ENCODE results near the gene VEPH1.

Gene VEPH1

GRCh38 chr3:157472648-157473047 lies 30.6 kb downstream of the VEPH1 start:
- DNase-seq = no peak

- no peak for DNase-seq
Observed at GRCh38 chr3:157471064-157471463, 32.2 kb downstream of the VEPH1 start.

DNA sequence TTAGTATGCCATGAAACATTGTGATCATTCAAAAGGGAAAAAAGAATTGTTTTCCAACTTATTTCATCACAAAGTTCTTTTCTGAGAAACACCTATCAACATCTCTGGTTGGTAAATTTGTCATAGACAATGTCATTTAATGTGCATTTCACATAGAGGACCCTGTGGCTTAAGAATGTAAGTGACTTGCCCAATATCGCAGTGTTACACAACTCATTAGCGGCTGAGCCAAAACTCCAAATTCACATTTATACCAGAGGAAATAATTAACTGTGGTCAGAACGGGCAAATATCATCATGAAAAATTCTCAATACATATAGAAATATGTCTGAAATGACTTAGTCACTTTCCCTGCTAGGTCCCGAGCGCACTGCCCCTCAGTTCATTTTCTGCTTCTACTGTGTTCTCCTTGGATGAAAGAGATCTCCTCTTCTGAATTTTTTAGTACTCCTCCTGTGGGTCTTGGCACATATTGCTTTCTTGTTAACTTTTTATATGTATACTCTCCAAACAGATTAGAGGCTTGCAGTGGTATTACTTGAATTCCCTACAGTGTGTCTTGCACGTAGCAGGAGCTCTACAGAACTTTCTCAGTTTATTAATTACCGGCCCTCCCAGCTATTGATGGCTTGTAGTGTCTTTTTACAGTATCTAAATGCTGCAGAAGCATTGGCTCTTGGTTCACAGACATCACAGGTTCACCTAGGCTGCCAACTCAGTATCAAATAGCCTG lies 33.5 kb downstream of the VEPH1 start:
- DNase-seq = no peak

GRCh38 chr3:157467200-157467599 lies 36.0 kb downstream of the VEPH1 start:
- DNase-seq = no peak

- DNase-seq = no peak
Observed at GRCh38 chr3:157465741-157466140, 37.5 kb downstream of the VEPH1 start.

- no peak for DNase-seq
Observed at GRCh38 chr3:157464321-157464720, 38.9 kb downstream of the VEPH1 start.

GRCh38 chr3:157463816-157464215 lies 39.4 kb downstream of the VEPH1 start:
- DNase-seq = no peak

DNA sequence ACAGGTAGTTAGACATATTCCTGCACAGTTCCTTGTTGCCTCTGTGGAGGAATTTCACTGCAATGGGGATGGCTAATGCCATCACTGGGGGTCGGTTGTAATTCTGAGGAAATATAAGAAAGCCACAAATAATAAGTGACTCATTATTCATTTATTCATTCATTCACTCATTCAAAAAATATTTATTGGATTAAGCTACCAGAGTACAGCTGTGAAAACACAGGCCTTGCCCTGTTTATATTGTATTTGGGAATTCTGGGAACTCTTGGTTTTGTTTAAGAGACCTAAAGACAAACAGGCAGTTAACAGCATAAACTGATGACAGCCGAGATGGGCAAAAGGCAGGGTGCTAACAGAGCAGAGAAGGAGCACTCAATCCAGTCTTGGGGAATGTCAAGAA lies 43.0 kb downstream of the VEPH1 start:
- DNase-seq = peak; percentile 91

GRCh38 chr3:157459706-157460105 lies 43.5 kb downstream of the VEPH1 start:
- no peak for DNase-seq

DNA sequence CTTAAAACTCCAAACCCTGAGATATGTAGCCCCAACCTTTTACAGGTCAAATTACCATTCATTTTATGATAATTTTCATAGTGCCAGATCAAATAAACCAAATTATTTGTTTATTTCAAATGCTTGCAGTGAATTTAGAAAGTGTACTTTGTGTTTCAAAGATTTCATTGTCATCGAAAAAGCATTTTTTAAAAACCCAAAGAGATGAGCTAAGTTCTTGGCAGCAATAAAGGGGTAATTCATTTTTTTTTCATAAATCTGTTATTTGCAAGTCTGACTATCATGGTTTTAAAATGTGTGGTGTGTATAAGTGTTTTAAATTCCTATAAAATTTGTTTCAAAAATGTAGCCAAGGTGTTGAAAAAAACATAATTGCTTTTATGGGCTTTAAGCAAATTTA lies 49.4 kb downstream of the VEPH1 start:
- no peak for DNase-seq

DNA sequence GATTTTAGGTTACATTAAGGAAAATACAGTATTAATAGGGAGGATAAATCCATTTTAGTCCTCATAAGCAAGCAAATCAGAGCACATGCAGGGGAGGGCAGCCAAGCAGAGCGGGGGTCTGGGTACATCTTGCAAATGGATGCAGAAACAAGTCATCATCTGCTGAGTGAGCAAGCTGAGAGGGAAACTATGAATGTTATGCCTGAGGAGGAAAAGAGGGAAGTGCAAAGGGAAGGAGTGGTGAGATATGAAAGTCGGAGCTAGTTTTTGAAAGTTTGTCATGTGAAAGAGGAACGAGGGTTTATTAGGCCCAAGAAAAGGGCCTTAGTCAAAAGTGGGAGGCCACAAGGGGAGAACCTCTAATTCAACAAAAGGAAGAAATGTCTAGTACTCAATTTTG lies 51.1 kb downstream of the VEPH1 start:
- no peak for DNase-seq

DNA sequence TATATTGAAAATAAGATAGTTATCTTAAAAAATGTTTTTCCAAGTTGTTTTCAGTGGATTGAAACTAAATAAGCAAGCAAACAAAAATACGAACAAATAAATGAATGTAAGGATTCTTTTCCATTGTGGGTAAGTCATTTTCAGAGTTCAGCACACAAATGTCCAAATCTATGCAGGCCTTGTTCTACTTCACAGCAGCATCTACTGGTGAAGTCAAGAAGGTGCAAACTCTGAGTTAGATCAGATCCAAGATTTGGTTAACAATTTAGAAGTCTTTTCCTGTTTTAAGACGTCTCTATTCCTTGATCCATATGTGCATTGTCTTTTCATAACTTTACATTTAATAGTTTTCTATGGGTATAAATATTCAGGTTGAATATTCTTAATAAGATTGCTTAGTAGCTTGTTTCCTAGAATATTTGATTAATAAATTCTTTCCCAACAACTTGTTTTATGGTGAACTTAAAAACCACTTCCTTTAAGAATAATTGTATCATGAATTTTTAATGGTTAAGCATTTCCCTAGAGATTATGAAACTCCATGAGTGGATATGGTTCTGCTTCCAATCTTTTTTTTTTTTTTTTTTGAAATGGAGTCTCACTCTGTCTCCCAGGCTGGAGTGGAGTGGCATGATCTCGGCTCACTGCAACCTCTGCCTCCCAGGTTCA lies 56.1 kb downstream of the VEPH1 start:
- DNase-seq = peak; percentile 68

DNA sequence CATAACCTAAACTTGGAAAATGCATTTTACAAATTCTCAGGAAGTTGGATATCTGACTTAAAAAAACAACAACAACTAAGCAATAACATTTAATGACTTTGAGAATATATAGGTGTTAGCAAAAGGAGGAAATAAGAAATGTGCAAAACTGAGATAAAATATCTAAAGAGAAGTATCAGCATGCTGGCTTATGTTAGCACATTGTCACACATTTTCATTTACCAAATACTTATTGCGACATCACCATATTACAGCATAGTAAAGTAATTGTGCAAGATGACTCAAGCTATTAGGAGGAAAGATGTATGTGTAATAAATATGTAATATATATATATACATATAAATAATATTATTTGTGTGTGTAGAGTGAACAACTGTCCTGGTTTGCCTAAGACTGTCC lies 57.4 kb downstream of the VEPH1 start:
- DNase-seq = peak; percentile 75

- DNase-seq = no peak
Observed at GRCh38 chr3:157444797-157445184, 58.4 kb downstream of the VEPH1 start.

DNA sequence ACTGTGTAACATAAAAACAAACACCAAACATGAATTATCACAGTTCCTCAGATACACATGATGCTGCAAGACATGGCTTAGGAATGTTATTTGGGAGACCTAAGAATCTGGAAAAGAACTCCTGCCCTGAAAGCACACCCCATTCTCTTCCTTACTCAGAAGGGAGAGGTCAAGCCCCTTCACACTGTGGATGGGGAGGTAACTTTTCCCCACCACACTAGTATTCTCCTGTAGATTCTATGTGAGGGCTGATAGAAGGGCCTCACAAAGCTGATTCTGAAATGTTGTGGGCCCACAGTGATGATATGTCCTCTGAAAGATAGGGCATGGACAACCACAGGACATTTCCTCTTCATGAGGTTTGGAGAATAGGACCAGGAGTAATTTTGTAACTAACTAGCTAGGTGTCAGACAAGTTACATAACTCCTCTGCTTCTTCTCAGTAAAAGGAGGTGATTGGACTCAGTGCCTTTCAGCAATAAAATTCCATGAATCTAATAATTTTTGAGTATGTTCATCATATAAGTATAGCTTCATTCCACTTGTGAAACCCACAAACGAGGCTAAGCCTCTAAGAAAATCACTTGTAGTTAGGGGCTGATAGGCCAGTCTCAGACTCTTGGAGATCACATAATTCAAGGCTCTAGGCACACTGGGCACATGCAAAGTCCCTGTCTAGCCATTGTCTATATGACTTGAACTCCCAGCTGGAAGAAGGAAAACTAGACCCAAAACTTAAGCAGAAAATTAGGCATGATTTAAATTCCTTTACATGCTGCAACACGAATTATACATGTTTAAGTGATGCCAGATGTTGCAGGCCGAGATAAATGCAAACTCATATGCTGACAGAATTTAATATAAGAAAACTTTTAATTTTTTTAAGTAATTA lies 59.1 kb downstream of the VEPH1 start:
- peak; percentile 72 for DNase-seq

- no peak for DNase-seq
Observed at GRCh38 chr3:157442729-157443128, 60.5 kb downstream of the VEPH1 start.

DNA sequence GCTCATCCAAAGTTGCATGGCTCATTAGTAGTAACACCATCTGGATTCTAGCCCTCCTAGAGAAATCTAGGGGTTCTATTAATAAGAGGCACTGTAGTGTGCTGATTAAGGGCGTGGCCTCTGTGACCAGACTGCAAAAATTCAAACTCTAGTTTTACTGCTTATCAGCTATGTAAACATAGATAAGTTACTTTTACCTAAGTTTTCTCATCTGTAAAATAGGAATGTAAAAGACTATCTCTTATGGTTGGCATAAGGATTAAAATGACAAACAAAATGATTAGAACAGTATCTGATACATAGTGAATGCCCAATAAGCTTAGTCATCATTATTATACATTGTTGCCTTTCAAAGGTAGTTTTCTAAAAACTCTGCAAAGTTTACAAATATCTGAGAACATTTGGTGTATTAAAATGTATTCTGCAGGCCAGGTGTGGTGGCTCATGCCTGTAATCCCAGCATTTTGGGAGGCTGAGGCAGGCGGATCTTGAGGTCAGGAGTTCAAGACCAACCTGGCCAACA lies 62.1 kb downstream of the VEPH1 start:
- no peak for DNase-seq

DNA sequence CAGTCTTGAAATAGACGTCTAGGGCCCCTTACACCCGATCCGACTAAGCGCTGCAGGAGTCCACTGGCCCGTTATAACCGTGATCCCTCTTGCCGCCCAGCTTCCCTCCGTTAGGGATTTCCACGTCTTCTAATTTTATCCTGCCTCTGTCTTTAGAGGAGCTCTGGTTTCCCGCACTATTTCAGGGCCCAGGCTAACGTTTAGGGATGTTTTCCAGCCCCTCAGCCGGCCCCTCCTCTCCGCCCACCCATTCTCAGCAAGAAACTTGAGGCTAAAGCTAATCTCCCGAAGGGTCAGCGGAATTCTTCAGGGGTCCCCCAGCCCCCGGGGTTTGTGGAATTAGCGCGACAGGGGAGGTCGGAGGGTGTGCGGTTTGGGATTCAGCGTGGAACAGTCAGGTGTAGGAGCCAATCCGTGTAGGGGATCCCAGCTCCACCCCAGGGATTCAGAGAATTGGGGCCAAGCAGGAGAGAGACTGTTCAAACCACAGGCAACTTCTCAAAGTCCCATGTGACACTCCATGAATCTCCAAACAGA lies 65.0 kb downstream of the VEPH1 start:
- no peak for DNase-seq

DNA sequence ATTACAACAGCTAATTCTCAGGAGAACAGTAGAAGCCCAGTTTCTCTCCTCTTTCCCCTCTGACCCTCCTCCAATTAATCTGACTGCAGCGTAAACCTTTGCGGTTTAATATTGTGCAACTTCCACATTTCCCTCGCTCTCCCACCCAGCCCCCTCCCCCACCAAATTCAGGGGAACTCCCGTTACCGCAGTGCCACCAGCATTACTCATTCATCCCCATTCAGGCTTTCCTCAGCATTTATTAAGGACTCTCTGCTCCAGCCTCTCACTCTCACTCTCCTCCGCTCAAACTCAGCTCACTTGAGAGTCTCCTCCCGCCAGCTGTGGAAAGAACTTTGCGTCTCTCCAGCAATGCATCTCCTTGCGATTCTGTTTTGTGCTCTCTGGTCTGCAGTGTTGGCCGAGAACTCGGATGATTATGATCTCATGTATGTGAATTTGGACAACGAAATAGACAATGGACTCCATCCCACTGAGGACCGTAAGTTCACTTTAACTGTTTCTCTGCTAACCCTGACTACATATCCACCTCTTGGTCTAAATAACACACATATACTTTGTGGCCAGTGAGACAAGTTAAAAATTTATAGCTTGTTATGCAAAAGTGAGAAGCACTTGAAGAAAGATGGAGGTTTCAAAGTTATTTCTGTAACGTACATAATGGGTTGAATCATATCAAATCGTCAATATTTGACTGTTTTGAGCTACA lies 66.5 kb downstream of the VEPH1 start, which contains the start of gene PTX3:
TSS of gene PTX3 (plus strand) at position 268 of the 709 bp plus-strand sequence. CDS start at position 352, 84 bp downstream.
- peak; percentile 96 for DNase-seq

GRCh38 chr3:157429708-157430107 lies 73.5 kb downstream of the VEPH1 start:
- peak; percentile 35 for DNase-seq

- peak; percentile 68 for DNase-seq
Observed at GRCh38 chr3:157428853-157429252, 74.4 kb downstream of the VEPH1 start.

- no peak for DNase-seq
Observed at GRCh38 chr3:157427901-157428300, 75.3 kb downstream of the VEPH1 start.

All from fibroblast of skin of right quadriceps (primary cell).